Measurements from ENCODE around the gene CLEC12A.
"Not testable (repeated sequence)": the region's sequence is repeated elsewhere in the genome, so short reads cannot be mapped to it uniquely, and the experiment has no call there.

CLEC12A gene

DNA sequence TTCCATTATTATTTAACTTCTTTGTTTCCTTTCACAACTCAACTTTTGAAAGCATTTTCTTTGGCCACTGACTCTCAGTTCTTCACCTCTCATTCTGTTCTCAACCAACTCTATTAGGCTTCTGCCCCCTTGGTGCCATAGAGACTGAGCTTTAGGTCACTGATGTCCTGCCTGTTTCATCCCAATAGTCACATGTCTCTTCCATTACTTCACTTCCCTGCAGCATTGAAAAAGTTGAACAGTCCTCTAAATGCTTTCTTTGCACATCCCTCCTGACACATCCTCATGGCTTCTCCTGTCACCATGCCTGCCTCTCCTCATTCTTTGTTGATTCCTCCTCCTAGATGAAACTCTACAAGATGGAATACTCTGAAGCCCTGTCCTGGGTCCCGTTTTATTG, 2.7 kb downstream of the CLEC12A start:
- no peak for FAIRE-seq

DNA sequence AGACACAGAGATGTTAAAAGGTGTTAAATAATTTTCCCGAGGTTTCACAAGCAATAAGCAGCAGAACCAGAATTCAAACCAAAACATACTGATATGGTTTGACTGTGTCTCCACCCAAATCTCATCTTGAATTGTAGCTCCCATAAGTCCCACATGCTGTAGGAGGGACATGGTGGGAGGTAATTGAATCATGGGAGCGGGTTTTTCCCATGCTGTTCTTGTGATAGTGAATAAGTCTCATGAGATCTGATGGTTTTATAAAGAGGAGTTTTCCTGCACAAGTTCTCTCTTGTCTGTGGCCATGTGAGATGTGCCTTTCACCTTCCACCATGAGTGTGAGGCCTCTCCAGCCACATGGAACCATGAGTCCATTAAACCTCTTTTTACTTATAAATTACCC, 3.5 kb downstream of the CLEC12A start:
- FAIRE-seq = not testable (repeated sequence)

DNA sequence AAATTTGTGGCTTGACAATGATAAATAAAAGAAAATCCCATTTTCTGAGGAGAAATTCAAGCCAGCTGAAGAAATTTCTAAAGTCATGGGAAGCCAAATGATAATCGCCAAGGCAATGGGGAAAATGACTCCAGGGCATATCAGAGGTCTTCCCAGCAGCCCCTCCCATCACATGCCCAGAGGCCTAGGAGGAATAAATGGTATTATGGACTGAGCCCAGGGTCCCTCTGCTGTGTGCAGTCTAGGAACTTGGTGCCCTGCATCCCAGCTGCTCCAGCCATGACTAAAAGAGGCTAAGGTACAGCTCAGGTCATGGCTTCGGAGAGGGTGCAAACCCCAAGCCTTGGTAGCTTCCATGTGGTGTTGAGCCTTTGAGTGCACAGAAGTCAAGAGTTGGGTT, 4.4 kb downstream of the CLEC12A start:
- FAIRE-seq = no peak

DNA sequence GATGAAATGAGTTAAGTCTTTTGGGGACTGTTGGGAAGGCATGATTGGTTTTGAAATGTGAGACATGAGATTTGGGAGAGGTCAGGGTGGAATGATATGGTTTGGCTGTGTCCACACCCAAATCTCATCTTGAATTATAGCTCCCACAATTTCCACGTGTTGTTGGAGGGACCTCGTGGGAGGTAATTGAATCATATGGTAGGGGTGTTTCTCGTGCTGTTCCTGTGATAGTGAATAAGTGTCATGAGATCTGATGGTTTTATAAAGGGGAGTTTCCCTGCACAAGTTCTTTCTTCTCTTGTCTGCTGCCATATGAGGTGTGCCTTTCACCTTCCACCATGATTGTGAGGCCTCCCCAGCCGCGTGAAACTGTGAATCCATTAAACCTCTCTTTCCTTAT, 5.4 kb downstream of the CLEC12A start:
- FAIRE-seq = not testable (repeated sequence)

DNA sequence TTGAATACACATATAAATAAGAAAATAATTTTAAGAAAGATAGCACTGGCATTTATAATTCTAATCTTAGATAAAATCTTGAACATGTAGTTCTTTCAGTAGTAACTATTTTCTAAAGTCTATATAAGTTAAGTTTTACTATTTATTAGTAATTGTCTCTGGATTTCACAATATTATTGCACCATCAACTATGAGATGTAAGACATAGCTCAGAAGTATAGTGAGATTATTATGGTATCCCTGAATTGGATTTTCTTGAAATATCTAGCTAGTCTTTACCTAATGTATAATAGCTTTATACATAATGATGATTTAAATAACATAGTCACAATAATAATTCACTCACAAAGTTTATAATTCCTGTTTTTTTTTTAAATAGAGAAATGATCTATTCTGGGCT, 6.7 kb downstream of the CLEC12A start:
- peak; percentile 49 for FAIRE-seq

DNA sequence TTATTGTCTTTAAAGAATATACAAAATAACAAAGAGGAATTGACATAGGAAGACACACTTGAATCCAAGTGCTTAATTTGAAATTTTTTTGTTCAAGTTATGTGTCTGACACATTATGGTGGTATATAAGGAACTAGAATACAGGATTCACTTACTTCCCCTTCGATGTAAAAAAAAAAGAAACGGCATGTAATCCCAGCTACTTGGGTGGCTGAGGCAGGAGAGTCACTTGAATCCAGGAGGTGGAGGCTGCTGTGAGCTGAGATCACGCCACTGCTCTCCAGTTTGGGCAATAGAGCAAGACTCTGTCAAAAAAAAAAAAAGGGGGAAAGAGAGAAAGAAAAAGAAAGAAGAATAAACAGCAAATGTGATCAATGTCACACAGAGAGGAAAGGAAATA, 8.9 kb downstream of the CLEC12A start:
- FAIRE-seq = no peak

DNA sequence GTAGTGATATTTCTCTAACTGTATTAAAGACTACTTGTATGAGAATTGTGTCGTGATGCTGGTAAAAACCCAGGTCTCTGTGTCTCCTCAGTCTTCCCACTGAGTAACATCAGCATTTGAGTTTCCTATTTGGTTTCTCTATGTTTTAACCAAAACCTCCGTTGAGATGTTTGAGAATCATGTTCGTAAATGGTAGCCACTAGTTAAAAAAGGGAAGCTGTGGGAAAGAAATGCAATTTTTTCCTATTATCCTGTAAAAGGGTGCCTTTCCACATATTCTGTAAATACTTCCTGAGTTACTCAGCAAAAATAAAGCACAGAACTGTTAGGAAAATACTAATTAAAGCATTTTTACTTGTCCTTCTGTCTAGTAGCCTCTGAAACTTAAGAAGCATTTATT, 20.7 kb downstream of the CLEC12A start:
- no peak for FAIRE-seq

DNA sequence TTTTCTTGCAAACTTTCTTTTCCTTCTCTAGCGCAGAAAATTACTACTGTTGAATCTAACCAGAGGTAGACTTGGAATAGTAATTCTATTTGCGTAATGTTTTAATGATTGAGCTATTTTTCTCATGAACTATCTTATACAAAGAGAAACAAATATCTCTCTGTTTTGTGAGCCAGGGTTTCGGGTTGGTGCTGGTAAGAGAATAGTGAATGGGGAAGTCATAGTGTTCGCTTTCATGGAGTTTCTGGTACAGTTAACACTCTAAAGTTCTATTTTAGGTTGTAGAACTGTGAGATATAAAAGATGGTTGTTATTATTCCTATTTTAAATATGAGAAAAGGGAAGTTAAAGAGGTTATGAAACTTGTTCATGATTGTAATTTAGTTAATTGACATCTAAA, 21.1 kb downstream of the CLEC12A start:
- FAIRE-seq = no peak

DNA sequence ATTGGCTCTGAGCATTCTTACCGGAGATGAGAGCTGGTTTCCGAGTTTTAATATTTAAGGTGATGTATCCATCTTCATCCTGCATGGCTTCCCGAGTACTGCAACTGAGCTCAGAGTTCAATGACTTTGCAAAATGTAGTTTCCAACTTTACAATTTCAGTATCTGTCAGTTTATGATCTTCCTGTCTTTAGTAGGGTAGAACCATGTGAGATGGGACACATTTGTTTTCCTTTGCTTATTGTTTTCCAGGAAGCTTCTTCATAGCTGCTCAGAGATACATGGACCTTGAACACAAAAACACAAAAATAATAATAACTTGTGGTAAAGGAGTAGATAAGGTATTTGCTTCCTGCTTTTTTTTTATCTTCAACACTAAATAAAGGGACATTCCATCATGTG, 27.8 kb downstream of the CLEC12A start, which contains the start of gene CLEC1B:
Gene CLEC1B (minus strand): TSS at position 106 of the 400 bp plus-strand sequence. CDS start 21 bp downstream, at position 85.
- FAIRE-seq = no peak

DNA sequence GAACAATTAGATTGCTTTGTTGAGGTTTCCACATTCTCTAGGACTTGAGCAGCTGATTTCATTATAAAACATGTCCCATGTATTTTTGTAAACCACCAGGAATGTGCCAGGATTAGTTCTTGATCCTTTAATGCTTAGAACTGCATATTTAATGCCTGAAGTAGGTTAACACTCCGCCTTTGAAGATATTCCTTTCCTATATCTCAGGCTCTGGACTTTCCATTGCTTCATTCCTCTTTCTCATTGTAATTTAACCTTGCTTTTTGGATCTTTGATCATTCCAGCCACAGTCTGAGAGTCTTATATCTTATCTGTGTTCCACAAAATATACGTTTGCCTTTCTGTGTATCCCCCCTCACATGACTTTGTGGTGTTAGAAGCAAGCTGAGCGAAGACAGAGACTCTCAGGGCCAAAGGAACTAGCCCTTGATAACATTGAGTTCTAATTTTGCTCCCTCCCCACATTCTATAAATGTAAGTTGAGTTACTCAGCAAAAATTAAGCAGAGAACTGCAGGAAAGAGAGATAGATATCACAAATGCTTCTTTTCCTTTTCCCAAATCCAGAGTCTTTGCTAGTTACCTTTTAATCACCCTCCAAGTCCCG, 30.1 kb downstream of the CLEC12A start:
- no peak for FAIRE-seq

DNA sequence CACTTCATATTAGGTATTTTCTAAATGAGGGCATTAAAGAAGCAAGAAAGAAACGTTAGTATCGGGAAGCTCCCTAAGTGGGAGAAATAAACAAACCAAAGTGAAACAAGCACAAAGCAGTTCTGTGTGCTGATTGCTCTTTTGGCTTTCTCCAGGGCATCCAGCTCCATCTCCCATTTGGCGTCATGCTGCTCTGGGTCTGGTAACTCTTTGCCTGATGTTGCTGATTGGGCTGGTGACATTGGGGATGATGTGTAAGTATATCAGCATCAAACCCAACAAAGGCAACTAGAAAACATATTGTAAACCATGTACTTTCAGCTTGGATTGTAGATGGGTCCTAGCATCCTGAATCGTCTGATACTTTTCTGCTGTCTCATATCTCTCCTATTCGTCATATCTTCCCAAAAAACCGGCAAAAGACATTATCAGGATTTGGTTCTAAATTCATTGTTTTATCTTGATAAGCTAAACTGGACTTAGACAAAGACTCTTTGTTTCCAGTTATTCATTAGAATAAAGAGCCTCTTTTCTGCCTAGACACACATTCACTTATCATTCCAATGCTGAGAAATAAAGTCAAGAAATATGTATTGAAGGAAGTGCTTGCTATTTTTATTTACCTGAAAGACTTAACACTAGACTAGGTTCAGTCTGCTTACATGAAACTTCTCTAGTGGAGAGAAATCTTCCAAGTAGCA, 41.6 kb downstream of the CLEC12A start:
- no peak for FAIRE-seq

DNA sequence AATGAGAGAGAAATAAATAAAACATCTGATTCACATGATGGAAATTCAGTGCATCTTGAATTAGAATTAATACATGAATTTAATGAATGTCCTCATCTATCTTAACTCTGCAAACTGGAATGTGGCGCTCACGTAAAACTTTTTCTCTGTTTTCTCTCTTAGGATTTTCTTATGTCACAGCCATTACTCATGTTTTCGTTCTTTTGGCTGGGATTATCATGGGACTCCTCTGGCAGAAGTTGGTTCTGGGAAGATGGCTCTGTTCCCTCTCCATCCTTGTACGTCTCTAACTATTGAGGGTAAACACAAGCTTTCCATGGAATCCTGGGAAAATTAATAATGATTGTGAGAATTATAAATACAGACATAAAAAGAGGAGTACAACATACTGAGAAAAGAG, 44.2 kb downstream of the CLEC12A start:
- no peak for FAIRE-seq

DNA sequence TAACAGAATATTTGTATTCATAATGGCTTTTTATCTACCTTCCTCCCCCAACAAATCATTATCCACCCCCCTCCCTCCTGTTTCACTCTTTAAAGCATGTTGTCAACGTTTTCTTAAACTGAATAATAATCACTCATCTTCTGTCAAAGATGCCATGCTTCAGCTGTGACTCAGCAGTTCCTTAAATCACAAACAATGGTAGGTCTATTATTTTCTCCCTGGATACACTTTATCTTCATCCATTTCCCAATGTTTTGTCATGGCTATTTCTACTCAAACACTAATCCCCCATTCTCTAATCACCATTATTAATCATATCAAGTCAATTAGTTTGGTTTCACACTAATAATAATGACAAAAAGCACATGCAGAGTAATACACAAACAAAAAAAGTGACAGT, 45.7 kb downstream of the CLEC12A start:
- no peak for FAIRE-seq

DNA sequence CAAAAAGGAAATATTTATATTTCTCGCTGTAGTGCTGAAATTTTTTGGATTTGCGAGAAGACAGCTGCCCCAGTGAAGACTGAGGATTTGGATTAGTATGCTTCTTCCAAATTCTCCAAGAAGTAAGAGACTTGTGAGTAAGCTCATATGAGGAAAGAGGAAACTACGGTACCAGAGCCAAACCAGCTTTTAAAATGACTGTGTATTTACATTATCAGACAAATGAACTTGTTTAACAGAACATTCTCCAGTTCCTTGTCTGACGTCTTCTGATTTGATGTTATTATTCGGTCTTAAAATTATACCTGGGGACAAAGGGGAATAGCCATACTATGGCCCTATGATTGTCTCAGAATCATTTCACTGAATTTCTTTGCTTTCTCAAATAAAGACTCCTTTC, 47.2 kb downstream of the CLEC12A start:
- FAIRE-seq = no peak

DNA sequence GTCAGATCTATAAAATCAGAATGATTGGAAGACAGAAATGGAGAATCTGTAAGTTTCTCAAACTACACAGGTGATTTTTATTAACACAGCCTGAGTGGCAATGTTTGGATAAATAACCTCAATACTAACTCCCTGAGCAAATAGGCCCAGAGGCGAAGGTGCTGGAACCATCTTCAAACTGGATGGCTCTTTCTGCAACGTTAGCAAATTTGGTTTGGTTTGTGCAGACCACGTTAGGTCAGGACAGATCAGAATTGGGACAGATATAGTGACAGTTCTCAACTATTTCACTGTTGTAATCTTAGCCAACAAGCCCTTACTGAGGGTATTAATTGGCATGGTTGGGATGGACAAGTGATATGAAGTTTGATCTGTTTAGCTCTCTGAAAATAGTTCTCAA, 50.1 kb downstream of the CLEC12A start:
- no peak for FAIRE-seq

DNA sequence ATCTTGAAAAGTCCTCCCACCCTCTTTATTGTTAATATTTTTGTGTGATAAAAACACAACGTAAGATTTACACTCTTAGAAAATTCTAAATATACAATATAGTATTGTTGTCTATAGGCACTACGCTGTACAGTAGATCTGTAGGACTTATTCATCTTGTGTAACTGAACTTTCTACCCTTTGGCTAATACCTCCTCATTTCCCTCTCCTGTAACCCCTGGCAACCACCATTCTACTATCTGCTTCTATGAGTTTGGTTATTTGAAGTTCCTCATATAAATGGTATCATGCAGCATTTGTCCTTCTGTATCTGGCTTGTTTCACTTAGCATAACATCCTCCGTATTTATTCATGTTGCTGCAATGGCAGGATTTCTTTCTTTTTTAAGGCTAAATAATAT, 54.0 kb downstream of the CLEC12A start:
- FAIRE-seq = no peak

DNA sequence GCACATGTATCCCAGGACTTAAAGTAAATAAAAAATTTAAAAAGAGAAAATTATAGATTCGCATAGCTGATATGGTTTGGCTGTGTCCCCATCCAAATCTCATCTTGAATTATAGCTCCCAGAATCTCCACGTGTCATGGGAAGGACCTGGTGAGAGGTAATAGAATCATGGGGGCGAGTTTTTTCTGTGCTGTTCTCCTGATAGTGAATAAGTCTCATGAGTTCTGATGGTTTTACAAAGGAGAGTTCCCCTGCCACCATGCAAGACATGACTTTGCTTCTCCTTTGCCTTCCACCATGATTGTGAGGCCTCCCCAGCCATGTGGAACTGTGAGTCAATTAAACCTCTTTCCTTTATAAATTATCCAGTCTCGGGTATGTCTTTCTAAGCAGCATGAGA, 55.5 kb downstream of the CLEC12A start:
- FAIRE-seq = not testable (repeated sequence)

DNA sequence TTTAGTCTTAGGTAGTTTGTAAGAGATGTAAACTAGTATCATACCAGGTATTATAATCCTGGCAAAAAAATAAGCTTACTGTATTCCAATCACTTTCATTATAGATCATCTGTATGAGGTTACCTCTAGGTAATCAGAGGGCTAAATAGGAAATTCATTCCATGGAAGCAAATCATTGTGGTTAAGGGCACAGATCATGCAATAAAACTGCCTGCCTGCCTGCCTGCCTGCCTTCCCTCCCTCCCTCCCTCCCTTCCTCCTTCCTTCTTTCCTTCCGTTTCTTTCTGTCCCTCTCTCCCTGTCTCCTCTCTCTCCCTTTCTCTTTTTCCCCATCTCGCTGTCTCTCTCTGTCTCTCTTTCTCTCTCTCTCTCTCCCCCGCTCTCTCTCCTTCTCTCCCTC, 56.1 kb downstream of the CLEC12A start:
- FAIRE-seq = no peak

DNA sequence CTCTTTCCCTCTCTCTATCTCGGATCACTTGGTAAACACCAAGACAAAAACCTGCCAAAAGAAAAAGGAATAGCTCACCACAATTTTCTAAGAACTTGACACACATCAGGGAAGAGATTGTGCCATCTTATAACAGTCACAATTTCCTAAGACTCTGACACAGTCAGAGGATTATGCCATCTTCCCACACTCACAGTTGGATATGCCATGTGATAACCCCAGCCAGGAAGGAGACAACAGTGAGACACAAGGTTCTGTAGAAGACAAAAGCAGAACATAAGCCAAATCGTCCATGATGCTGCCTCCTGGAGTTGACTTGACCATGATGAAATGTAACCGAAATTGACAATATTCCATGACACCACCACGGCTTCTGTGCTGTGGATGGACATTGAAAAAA, 56.5 kb downstream of the CLEC12A start:
- FAIRE-seq = no peak

DNA sequence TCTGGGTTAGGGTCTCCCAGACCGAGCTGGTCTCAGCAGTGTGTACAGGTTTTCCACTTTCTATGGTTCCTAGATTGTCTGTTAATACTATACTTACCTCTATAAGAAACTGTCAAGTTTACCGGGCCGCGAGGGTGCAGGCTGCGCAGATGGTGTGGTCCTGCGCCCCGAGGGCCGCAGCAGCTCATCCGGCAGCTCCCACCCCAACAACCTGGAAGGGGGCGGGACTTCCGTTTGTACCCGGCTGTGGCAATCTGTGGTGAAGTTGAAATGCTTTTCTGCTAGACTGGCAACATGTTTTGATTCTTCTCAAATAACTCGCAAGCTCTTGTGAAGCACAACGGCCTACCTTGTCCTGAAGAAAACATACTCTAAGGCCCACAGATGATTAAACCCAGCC, 59.2 kb downstream of the CLEC12A start, which contains the start of gene CLEC9A:
Gene CLEC9A (plus strand): TSS at position 237 of the 400 bp plus-strand sequence. CDS start 22,006 bp downstream, outside the sequence.
- no peak for FAIRE-seq

DNA sequence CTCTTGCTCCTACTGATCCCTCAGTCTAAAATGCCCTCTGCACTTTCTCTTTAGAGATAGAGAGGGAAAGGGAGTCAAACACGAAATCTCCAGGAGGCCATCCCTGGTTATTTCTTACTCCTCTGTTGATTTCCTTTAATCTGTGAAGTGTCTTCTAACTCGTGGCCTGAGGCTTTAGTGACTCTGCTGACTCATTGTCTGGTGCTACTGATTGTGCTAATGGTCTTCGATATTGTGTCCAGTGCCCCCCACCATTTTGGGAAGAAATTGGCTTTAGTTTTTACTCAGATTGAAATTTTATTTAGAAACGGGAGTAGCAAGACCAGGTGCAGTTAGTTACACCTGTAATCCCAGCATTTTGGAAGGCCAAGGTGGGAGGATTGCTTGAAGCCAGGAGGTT, 60.1 kb downstream of the CLEC12A start:
- FAIRE-seq = no peak

DNA sequence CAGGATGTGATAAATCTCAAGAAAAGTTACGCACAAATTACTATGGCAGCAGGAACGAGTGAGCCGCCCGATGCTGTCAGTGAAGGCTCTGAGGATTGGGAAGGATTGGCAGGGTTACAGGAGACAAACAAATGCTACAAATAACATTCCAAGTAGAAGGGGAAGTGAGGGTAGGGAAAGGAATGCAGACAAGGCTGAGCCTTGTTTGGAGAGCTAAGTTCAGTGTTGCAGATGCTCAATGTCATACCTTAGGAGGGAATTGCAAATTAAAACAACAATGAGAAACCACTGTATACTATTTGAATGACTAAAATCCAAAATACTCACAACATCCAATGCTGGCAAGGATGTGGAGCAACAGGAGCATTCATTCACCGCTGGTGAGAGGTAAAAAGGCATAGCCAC, 60.6 kb downstream of the CLEC12A start:
- no peak for FAIRE-seq

DNA sequence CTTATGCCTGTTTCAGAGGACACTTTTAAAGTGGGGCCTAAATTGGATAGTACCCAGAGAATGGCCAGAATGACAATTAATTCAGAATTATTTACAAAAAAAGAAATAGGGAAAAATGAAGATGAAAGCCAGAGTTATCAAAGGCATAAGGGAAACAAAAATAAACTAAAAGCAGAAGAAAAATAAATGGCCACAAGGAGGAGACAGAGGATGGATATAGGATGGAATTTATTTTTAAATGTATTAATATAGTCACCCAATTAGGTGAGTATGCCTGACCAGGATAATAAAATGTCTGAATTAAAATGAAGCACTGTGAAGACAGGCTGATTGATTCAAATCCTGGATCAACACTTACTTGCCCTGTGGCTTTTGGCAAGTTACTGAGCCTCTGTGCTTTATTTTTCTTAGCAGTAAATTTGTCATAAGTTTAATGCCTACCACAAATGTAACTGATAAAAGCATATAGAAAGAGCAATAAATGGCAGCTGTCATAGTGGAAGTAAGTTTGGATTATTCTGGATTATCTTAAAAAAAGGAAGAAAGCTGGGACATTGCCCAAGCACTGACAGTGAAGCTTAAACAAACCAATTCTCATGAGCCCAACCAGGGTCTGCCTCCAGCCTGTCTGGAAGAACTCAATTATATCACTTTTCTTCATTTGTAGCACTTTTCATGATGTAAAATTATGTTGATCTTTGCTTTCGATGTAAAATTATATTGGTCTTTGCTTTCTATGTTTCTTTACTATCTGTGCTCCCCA, 62.8 kb downstream of the CLEC12A start:
- FAIRE-seq = peak; percentile 82
